Activated T-helper 1 cell treated with Interleukin-2 at 50 U/mL for 16 hours (primary cell): ENCODE data around the gene RD3L.
A peak's percentile ranks its signal among the peaks of the same experiment; 100 is the strongest.
"Not testable (repeated sequence)": the region's sequence is repeated elsewhere in the genome, so short reads cannot be mapped to it uniquely, and the experiment has no call there.

Experiments used
- DNase-seq: peaks from one replicate; pipeline ENCODE4 v3.0.0-alpha.2; 2020; ENCODE audit warnings: low read depth

The RD3L gene

DNA sequence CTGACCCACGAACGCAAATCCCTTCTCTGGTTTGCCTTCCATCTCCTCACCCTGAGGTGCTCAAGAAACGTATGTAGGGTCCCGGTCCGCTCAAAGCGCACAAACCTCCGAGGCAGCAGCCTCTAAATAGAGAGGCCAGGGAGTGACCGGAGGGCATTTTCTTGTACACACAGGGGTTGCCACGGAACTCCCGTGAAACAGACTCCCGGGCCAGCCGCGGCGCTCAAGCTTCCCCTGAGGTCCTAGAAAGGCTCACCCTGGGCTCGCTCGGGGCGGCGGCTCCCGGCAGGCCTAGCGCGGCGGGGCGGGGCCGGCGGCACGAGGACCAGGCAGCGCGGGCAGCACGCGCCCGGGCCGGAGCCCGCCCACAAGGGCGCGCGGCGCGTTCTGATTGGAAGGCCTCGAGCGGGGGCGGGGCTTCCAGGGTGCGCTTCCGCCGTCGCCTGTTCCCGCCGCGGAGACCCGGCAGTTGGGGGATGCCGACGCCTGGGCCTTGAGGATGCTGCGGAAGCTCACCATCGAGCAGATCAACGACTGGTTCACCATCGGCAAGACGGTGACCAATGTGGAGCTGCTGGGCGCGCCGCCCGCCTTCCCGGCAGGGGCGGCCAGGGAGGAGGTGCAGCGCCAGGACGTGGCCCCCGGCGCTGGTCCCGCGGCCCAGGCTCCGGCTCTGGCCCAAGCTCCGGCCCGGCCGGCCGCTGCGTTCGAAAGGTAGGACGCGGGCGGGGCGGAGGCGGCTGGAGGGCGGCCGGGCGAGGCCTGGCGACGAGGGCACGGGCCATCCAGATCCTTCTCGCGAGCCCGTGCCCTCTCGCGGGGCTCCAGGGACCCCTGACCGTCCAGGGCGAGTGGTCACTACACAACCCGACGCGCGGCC lies 14.1 kb downstream of the RD3L start, which contains the start of gene TDRD9:
TDRD9 (plus strand) TSS at position 446 of the 880 bp plus-strand sequence; CDS start at position 500, 54 bp downstream.
- no peak for DNase-seq

DNA sequence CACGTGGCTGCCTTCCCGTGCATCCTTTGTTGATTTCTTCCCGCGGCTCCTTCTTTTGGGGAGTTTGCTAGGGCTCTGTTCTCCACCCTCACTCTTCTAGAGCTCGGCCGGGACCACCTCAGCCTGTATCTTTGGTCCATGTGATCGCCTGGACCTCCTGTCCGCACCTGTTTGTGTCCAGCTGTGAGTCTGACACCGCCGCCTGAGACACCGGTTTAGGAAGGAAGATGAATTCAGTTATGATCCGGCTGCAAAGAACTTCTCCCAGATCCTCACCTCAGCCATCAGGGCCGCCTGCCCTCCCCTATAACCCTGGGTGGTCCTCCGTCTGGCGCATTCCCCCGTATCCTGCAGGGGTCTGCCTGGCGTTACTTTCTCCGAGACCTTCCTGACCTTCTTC lies 14.8 kb downstream of the RD3L start:
- DNase-seq: no peak

DNA sequence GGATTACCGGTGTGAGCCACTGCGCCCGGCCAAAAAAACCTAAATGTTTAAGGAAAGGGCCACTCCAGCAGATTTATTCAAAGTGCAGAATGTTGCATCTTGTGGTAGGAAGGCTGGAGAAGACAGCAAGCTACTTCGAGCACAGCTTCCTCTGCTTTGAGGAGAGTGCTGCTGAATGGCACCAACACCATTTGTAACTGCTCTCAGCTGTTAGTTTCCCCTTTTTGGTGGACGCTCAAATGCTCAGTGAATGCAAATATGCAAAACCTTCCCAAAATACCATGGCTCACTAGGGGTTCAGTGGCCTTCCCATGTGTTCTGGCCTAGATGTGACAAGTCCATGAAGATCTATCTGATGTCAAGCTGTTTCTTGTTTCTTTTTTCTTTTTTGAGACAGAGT lies 17.0 kb downstream of the RD3L start:
- no peak for DNase-seq

DNA sequence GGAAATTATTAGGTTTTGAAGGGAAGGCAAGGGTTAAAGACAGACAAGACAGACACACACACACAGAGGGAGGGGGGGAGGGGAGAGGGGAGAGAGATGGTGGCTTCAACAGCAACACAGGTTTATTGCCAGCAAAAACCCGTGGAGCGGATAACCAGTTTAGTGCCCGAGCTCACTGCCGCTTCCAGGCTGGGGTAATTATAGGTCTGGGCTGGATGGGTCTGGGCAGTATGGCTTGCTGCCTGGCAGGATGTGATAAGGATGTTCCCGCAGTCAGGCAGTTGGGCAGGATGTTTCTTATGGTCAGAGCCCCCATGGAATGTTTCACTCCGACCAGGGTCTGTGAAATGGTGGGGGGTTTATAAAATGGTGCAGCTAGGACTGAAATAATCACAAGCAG lies 18.5 kb downstream of the RD3L start:
- no peak for DNase-seq

DNA sequence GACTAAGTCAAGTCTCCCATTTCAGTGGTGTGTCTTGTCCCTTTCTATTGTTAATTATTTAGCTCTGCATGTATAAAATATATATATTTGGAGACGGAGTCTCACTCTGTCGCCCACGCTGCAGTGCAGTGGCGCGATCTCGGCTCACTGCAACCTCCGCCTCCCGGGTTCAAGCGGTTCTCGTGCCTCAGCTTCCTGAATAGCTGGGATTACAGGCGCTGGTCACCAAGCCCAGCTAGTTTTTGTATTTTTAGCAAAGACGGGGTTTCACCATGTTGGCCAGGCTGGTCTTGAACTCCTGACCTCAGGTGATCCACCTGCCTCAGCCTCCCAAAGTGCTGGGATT lies 20.5 kb downstream of the RD3L start:
- not testable (repeated sequence) for DNase-seq

DNA sequence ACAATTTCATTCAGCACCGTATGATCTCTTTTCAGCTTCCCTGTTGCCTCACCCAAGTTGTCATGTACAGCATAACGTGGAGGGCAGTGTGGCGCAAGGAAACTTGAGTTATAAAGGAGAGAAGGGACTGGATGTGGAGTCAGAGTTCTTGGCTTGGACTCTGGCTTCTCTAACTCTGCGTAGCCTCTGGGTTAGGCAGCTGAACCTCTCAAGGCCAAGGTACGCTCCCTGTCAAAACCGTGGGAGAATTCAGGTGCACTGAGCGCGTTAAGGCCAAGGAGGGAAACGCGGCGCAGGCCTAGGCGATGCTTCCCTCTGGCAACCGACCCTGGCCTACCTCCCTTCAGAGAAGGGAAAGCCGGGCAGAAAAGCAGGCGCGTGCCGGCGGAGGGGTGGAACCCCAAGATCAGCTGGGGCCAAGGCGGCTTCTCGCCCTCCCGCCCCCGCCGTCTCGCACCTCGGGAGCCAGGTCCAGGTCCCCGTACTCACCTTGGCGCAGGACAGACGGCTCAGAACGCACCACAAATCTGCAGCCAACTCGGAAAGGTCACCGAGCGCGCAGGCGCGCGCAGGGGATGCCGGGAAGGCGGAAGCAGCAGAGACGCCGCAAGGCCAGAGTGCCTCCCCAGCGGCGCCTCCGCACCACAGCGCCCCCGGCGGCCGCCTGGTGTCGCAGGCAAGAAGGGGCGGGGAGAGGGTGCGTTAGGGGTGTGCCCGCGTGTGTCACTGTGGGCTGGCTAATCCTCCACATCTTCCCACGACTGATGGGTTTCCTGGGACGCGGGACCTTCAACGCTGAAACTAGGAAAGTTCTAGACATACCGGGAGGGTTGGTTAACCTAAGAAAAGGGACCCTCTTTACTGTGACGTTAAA lies 21.1 kb downstream of the RD3L start:
- peak; percentile 96 for DNase-seq

DNA sequence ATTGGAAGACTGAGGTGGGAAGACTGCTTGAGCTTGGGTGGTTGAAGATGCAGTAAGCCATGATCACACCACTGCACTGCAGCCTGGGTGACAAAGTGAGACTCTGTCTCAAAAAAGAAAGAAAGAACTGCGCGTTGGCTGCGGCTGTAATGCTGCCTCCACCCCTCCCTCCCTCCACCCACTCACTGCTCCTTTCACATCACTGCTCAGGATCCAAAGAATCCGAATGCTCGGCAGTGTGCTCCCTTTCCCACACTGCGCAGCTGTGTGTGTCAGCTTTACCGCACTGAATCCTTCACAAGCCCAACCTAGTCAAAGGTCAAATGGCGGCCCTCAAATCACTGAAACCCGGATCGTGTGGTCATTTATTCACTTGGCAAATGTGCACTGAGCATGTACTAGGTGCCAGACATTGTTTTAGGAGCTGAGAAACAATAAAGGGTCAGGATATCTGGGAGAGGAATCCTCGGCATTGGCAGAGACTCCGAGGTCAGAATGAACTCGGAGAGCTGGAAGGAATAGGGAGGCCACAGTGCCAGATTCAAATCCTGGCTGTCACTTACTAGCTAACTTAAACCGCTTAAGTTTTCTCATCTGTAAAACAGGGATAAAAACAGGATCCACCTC lies 25.6 kb downstream of the RD3L start:
- DNase-seq: no peak

DNA sequence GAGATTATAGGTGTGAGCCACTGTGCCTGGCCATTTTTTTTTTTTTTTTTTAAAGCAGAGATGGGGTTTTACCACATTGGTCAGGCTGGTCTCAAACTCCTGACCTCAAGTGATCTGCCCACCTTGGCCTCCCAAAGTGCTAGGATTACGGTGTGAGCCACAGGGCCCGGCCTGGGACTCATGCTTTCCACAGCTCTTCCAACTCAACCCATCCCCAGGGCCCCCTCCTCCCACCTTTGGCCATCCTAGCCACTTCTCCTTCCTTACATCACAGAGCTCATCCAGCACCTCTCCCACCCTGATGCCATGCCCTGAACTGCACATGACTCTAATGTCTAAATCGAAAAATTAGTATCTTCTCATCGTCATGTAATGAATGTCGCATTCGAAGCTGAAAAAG lies 26.7 kb downstream of the RD3L start:
- DNase-seq: no peak

DNA sequence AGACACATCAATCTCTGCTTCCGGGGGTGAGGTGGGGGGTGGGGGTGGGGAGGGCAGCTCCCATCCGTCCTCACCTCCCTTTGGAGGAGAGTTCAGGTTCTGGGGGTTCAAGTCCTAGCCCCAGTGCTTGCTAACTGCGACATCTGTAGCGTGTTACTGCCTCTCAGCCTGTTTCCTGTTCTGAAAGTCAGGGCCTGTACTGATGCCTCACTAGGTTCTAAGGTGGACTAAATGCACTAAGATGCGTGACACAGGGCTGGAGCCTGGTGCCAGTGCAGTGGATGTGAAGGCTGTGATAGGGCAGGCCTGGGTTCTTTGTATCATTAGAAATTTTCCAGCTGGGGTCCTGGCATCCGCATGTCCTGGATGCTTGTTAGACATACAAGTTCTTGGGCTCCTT lies 31.3 kb downstream of the RD3L start:
- no peak for DNase-seq

DNA sequence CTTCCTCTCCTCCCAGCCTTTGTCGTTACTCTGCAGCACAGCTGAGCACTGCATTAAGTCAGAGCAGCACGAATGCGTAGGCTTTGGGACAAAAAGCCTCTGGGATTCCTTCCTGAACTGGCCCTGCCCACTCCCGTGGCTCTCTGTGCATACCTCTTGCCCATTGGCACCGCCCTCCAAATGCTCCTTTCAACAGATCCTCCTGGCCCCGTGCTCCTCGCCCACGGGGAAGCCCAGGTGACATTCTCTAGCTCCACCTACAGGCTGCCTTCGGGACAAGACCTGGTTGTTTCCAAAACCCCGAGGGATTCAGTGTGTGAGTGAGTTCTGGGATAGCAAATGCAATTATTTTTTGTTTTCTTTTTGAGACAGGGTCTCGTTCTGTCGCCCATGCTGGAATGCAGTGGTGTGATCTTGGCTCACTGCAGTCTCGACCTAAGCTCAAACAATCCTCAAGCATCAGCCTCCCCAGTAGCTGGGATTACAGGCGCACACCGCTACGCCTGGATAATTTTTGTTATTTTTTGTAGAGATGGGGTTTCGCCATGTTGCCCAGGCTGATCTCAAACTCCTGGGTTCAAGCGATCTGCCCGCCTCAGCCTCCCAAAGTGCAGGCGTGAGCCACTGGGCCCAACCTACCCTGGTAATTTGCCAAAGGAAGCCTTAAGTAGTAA lies 31.9 kb downstream of the RD3L start:
- DNase-seq: peak; percentile 47

DNA sequence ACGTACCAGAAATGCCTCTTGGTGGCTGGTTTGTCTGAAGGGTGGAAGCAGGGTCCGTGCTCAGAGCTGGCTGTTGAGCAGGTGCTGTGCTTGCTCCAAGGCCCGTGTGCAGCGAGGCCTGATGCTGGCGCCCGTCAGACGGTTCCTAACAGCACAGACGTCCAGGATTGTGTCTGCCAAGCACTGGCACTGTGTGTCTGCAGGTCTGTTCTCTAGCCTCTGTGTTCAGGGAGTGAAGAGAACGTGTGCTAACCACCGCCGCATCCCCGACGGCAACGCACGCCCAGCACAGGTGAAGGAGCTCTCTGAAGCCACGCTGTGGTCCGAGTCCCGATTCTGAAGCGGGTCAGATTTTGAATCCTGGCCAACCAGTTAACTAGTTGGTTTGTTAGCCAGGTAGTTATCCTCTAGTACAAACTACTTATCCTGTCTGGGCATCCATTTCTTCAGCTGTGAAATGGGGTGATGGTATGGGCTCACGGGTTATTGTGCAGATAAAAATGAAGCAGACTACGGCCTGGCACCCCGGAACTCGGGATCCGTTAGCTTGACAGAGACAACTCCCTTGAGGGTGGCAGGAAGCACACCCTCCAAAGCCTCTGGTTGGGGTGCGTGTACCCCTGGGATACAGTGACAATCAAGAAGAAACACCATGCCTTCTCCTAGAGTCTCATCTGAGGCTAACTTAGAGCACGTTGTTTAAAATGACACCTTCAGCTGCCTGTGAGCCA lies 32.6 kb downstream of the RD3L start:
- DNase-seq: no peak

DNA sequence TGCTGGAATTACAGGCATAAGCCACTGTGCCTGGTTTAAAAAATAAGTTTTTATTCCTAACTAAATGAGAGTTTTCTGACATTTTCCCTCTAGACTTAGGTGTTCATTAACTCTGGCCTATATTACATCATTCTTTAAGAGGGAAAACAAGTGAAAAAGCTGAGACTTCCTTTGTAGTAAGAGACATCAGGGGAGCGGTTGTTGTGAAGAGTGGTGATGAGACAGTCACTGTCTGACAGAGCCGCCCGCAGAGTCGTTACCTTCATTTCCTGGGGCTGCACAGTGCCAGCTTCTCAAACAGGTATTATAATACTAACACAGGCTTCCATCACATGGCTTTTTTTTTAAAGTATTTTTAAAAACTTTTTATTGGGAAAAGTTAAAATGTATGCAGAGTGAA lies 33.7 kb downstream of the RD3L start:
- no peak for DNase-seq

DNA sequence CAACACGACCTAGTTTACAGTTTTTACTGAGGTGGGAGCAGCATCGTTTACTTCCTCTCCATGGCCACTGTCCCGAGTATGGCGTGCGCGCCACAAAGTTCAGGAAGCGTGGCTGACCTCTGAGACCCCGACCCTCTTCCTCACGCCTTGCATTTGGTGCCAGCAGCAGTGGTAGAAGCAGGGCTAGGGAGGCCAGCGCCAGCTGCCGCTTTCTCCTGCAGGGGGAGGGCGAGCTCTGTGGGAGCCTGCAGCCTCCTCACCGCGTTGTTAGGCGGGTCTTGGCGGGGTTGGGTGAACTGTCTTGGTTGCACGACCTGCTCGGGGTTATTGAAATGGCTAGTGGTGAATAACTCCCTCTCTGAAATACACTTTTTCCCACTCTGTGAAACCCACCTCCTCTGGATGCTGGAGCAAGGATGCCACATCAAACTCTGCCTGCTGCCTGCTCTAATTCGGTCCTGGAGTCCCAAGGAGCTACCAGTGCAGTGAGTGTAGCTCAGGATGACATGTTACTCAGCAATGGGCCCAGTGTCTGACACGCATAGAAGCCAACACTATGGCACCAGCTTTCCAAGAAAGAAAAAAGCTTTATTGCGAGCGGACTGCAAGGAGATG lies 36.4 kb downstream of the RD3L start:
- no peak for DNase-seq

DNA sequence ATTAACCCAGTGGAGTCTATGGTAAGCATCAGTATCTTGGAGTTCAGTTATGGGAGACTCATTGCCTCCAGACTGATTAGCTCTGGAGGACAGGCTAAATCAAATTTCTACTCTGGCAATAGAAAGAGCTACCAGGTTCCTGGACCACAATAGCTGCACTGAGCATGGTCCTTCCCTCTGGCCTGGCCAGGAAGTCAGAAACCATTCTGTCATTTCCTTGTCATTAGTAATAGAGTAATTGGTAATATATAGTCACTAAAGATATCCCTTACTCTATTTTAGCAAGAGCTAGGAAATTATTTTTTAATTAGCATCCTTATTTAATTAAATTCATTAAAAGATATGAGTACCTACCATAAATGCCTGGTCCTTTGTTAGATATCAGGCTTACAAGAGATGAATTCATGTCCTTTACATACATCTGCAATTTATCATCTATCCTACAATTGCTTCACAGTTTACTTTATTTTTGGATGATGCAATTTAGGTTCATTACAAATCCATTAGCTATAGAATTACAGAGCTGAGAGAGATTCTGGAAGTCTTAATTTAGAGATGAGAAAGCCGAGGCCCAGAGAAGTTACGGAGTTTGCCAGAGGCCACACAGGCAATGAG lies 37.7 kb downstream of the RD3L start:
- DNase-seq: no peak

DNA sequence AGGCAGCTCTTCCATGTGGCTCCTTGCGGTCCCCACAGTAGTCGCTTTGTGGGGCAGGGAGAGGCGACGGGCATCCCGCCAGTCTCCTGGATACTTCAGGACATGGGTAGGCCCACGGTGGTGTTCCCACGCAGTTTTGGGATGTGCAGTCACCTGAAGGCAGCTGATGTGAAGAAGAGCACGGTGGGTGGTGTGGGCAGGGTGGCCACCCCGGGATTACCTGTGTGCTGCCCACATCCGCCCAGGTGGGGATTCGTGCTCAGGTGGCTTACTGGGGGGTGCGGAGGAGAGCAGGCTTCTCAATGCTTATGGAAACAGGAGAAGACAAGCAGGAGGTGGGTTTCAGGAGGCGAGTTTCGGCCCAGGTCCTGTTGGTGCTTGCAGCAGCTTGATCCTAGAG lies 42.5 kb downstream of the RD3L start:
- DNase-seq: no peak

DNA sequence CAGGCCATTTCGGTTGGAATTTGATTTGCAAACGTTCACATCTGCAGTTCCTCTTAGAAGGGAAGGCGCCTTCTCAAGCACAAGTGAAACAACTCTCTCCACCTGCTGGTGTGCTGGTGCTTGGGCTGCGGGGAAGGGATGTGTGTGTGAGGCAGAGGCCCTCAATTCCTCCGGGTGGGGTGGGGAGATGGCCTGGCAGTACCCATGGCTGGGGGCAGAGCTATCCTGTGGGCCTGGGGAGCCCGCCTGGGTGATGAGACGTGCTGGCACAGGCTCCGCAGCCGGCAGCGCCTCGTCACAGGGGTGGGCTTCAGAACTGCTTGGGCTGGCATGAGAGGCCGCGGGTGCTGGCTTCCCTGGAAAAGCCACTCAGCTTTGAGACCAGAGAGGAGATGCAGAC lies 43.0 kb downstream of the RD3L start:
- DNase-seq: no peak

DNA sequence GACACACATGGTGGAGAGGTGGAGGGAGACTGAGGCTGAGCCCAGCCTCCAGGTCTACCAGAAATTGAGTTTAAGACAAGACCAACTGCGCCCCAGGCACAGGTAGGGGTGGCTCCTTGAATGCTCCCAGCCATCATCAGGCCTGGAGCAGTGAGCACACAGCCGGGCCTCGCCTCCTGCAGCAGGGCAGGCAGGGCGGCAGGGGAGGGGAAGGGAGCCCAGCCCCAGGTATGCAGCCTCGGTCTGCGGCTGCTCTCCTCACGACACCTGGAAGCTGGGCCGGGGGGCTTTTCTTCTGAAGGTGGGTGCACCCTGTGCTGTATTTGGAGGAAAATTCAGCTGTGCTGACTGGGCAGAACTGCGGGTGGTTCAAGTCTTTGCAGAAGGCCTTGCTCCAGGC lies 43.6 kb downstream of the RD3L start:
- DNase-seq: no peak

DNA sequence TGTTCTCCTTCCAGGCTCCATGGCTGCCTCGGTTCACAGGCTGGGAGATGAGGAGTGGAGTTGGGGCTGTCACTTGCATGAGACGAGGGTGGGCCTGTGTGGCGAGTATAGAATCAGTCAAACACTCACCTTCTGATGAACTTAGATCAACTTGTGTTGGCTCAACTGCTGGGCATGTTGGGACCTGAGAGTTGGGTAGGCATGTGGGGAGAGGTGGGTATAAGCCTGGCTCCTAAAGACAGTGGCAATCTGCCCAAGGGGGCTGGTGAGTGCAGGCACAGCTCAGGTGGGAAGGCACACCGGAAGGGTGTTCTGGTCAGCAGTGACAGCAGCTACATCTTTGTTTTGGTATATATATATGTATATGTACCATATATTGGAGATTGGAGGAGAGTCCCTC lies 44.1 kb downstream of the RD3L start:
- no peak for DNase-seq

DNA sequence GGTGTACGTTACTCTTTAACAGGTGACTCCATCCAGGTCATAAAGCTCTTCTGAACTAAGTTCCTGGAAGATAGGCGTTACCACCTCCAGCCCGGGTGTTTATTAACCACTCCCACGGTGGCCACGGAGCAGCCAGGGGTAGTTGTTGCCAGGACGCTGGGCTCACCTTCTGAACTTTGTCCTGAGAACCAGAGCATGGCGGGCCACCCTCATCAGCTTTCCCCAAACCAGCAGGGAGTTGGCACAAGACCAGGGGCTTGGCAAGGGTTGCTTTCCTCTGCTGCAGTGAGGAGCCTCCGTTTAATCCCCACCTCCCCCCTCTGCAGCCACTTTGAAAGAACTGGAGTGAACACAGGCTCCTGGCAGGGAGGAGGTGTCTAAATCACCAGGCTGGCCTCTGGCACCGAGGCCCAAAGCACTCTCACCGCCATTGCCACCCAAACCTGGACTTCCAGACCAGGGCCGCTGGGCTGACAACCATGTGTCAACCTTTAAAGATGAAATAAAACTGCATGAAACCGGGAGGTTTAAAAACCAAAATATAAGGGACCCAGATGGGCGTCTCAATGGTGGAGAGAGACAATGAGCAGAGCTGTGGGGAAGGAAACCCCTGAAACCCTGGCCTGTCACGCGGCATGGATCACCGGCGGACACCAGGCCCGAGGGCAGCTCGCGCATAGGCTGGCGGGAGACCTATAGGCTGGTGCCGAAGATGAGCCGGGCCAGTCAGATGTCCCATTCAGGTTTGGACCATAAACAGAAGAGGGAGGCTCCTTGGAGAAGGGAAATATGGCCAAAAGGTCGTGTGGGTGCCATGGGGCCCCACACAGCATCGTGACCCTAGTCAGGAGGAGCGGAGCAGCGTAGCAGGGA lies 45.0 kb downstream of the RD3L start:
- DNase-seq: no peak

DNA sequence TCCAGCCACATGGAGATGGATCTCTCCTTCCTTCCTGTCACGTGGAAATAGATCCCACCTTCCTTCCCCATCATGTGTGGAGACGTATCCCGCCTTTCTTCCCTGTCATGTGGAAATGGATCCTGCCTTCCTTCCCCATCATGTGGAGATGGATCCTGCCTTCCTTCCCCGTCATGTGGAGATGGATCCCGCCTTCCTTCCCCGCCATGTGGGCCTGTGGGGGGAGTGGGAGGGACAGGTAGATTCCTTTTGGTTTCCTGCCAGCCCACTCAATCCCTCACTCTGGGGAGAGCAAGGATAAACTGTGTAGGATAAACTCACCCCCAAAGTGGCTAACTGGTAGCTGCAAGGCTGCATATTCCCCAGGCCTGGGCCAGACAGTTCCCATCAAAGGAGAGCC lies 45.8 kb downstream of the RD3L start:
- no peak for DNase-seq
